Tibial nerve (tissue), 4 donors: Measurements from ENCODE around the gene GABRG3. TPM values are rescaled to one million over a fixed set of nuclear protein-coding genes. Genes with fewer than 3 reads are reported as not detected.

Experiments
- DNase-seq, 2 donors: peaks; one replicate each; pipeline ENCODE4 v3.0.0-alpha.2; 2019; ENCODE audit warnings: low spot score in 2 of 2
- H3K27ac ChIP-seq, 4 donors: fragments of 200-600 bp; sonication (generic) in 3 of 4; one replicate each; pipeline ENCODE4 v1.5.1; 2017 to 2019; ENCODE audit warnings: mild to moderate bottlenecking in 1 of 4
- H3K27me3 ChIP-seq, 2 donors: fragments of 200-600 bp; sonication (generic) in 1 of 2; one replicate each; pipeline versions ENCODE4 v1.5.1 to v1.6.0; 2017 to 2019
- H3K36me3 ChIP-seq, 3 donors: fragments of 200-600 bp; sonication (generic); one replicate each; pipeline ENCODE4 v1.5.1; 2018 to 2019
- H3K4me1 ChIP-seq, 4 donors: fragments of 200-600 bp; sonication (generic) in 3 of 4; one replicate each; pipeline ENCODE4 v1.5.1; 2017 to 2019
- H3K4me3 ChIP-seq, 4 donors: fragments of 200-600 bp; sonication (generic) in 3 of 4; one replicate each; pipeline ENCODE4 v1.5.1; 2017 to 2019; ENCODE audit warnings: mild to moderate bottlenecking in 1 of 4, moderate library complexity in 1 of 4
- H3K9me3 ChIP-seq, 4 donors: fragments of 200-600 bp; sonication (generic) in 3 of 4; one replicate each; pipeline ENCODE4 v1.5.1; 2017 to 2019
- CTCF ChIP-seq, 5 experiments: fragments of 200-600 bp in 3 of 5; fragments of 450-650 bp in 2 of 5; sonication (generic) in 3 of 5; IDR thresholded peaks; one replicate each; pipeline ENCODE4 v1.5.1; 2016 to 2019; ENCODE audit warnings: antibody characterized with exemption in 5 of 5, mild to moderate bottlenecking in 3 of 5, moderate library complexity in 2 of 5
- EP300 ChIP-seq, 2 donors: sonication (generic); formaldehyde crosslinking; IDR thresholded peaks; one replicate each; pipeline ENCODE4 v1.6.1; 2017; ENCODE audit warnings: antibody characterized with exemption in 2 of 2, mild to moderate bottlenecking in 1 of 2
- POLR2A ChIP-seq, 2 donors: fragments of 450-650 bp; IDR thresholded peaks; one replicate each; pipeline ENCODE4 v1.6.1; 2017; ENCODE audit warnings: antibody characterized with exemption in 2 of 2, mild to moderate bottlenecking in 2 of 2, moderate library complexity in 2 of 2
- WGBS, 2 donors: methylation state at CpG; one replicate each; pipeline ENCODE4 v1.1.5; 2018; 5-methylcytosine and 5-hydroxymethylcytosine counted together
- total RNA-seq, 4 donors: library from RNA; depleted of rRNA; stranded (reverse); fragments of >200 nt; gene quantifications; one replicate each; pipeline ENCODE4 v1.1.0, GENCODE V29; 2016

Gene GABRG3
- total RNA-seq, 4 donors from 2014 or later = not detected

- WGBS, 2 donors = 82 to 83% methylated on average over 5 of the region's 5 CpGs
- Histone ChIP-seq H3K4me3 (no peak overlapping the region), H3K27ac (no peak overlapping the region), H3K4me1 (no peaks in the 10 kb centered on the region), H3K27me3 (no peaks in the 10 kb centered on the region), H3K9me3 (no peaks in the 10 kb centered on the region), H3K36me3 (no peaks in the 10 kb centered on the region)
- no peak for DNase-seq
- no peak for TF ChIP-seq CTCF (IDR thresholded peaks at IDR 0.05)
Observed at GRCh38 chr15:27317736-27318135, 346.8 kb downstream of the GABRG3 start.

GRCh38 chr15:27323801-27324200 is 352.8 kb downstream of the GABRG3 start:
- Histone ChIP-seq H3K27me3 (no peaks in the 10 kb centered on the region), H3K9me3 (peaks cover 0 to 7% (median 0%) of the 10 kb centered on the region in 4 donors), H3K36me3 (no peaks in the 10 kb centered on the region), H3K27ac (no peak overlapping the region), H3K4me3 (no peak overlapping the region), H3K4me1 (no peaks in the 10 kb centered on the region)
- TF ChIP-seq CTCF (IDR thresholded peaks at IDR 0.05) (no peak), EP300 (IDR thresholded peaks at IDR 0.05) (no peak), POLR2A (IDR thresholded peaks at IDR 0.05) (no peak)
- WGBS, 2 donors = 89% methylated on average over 9 of the region's 9 CpGs
- no peak for DNase-seq

- no peaks in the 10 kb centered on the region for H3K27me3 ChIP-seq
- H3K36me3 ChIP-seq = no peaks in the 10 kb centered on the region
- H3K9me3 ChIP-seq = peaks cover 0 to 7% (median 0%) of the 10 kb centered on the region in 4 donors
- TF ChIP-seq POLR2A (IDR thresholded peaks at IDR 0.05) (no peak), EP300 (IDR thresholded peaks at IDR 0.05) (no peak), CTCF (IDR thresholded peaks at IDR 0.05) (no peak)
- 89% methylated on average over 4 of the region's 4 CpGs for WGBS, 2 donors
- H3K4me3 ChIP-seq = no peak overlapping the region
- H3K4me1 ChIP-seq = no peaks in the 10 kb centered on the region
- DNase-seq = no peak
- no peak overlapping the region for H3K27ac ChIP-seq
Observed at GRCh38 chr15:27324886-27325615, 354.1 kb downstream of the GABRG3 start.

- no peak for DNase-seq
- no peak overlapping the region for H3K27ac ChIP-seq
- no peak overlapping the region for H3K4me3 ChIP-seq
- 61 to 69% methylated on average over 8 of the region's 8 CpGs for WGBS, 2 donors
- no peaks in the 10 kb centered on the region for H3K27me3 ChIP-seq
- no peak for TF ChIP-seq CTCF (IDR thresholded peaks at IDR 0.05)
- TF ChIP-seq EP300 (IDR thresholded peaks at IDR 0.05) = no peak
- no peak for TF ChIP-seq POLR2A (IDR thresholded peaks at IDR 0.05)
- H3K4me1 ChIP-seq = no peaks in the 10 kb centered on the region
- H3K9me3 ChIP-seq = peaks cover 0 to 7% (median 0%) of the 10 kb centered on the region in 4 donors
- no peaks in the 10 kb centered on the region for H3K36me3 ChIP-seq
Observed at GRCh38 chr15:27327467-27328025, 356.6 kb downstream of the GABRG3 start.

GRCh38 chr15:27328186-27328585 is 357.2 kb downstream of the GABRG3 start:
- no peaks in the 10 kb centered on the region for H3K27me3 ChIP-seq
- peaks cover 0 to 7% (median 0%) of the 10 kb centered on the region in 4 donors for H3K9me3 ChIP-seq
- H3K27ac ChIP-seq = no peak overlapping the region
- H3K36me3 ChIP-seq = no peaks in the 10 kb centered on the region
- 54 to 60% methylated on average over 7 of the region's 7 CpGs for WGBS, 2 donors
- no peak overlapping the region for H3K4me3 ChIP-seq
- no peak for DNase-seq
- TF ChIP-seq EP300 (IDR thresholded peaks at IDR 0.05) (no peak), POLR2A (IDR thresholded peaks at IDR 0.05) (no peak), CTCF (IDR thresholded peaks at IDR 0.05) (no peak)
- H3K4me1 ChIP-seq = no peaks in the 10 kb centered on the region
